ENCODE data around the gene OTOS. TPM values are rescaled to one million over a fixed set of nuclear protein-coding genes. Genes with fewer than 3 reads are reported as not detected.

Gene OTOS
- total and polyA plus RNA-seq, 2 experiments from 2014 or later = not detected

- Histone ChIP-seq H3K4me1 (ENCODE audit: low read depth) (no peaks in the 10 kb centered on the region), H3K9me3 (ENCODE audit: low read depth) (no peaks in the 10 kb centered on the region), H3K36me3 (no peaks in the 10 kb centered on the region), H3K27ac (no peak overlapping the region), H3K4me3 (no peak overlapping the region), H3K27me3 (no peaks in the 10 kb centered on the region)
- TF ChIP-seq CTCF (IDR thresholded peaks at IDR 0.05; ENCODE audit: low read depth, low read length) = no peak
- no peak for DNase-seq (ENCODE audit: low read depth in 1 of 2, low spot score in 1 of 2)
Measured at GRCh38 chr2:240160291-240161086, 20.0 kb upstream of the OTOS start.

GRCh38 chr2:240159251-240159839, 18.9 kb upstream of the OTOS start:
- H3K9me3 ChIP-seq (ENCODE audit: low read depth) = no peaks in the 10 kb centered on the region
- DNase-seq (ENCODE audit: low read depth in 1 of 2, low spot score in 1 of 2) = no peak
- H3K27me3 ChIP-seq = no peaks in the 10 kb centered on the region
- H3K27ac ChIP-seq = no peak overlapping the region
- H3K4me1 ChIP-seq (ENCODE audit: low read depth) = no peaks in the 10 kb centered on the region
- no peak for TF ChIP-seq CTCF (IDR thresholded peaks at IDR 0.05; ENCODE audit: low read depth, low read length)
- H3K36me3 ChIP-seq = no peaks in the 10 kb centered on the region
- no peak overlapping the region for H3K4me3 ChIP-seq

- Histone ChIP-seq H3K9me3 (ENCODE audit: low read depth) (no peaks in the 10 kb centered on the region), H3K4me1 (ENCODE audit: low read depth) (no peaks in the 10 kb centered on the region), H3K27ac (no peak overlapping the region), H3K4me3 (no peak overlapping the region), H3K27me3 (no peaks in the 10 kb centered on the region), H3K36me3 (no peaks in the 10 kb centered on the region)
- no peak for DNase-seq (ENCODE audit: low read depth in 1 of 2, low spot score in 1 of 2)
- TF ChIP-seq CTCF (IDR thresholded peaks at IDR 0.05; ENCODE audit: low read depth, low read length) = no peak
Measured at GRCh38 chr2:240157147-240157470, 16.7 kb upstream of the OTOS start.

GRCh38 chr2:240156435-240157146, 16.1 kb upstream of the OTOS start:
- TF ChIP-seq CTCF (IDR thresholded peaks at IDR 0.05; ENCODE audit: low read depth, low read length) = no peak
- Histone ChIP-seq H3K9me3 (ENCODE audit: low read depth) (no peaks in the 10 kb centered on the region), H3K27me3 (no peaks in the 10 kb centered on the region), H3K27ac (no peak overlapping the region), H3K36me3 (no peaks in the 10 kb centered on the region), H3K4me1 (ENCODE audit: low read depth) (no peaks in the 10 kb centered on the region), H3K4me3 (no peak overlapping the region)
- no peak for DNase-seq (ENCODE audit: low read depth in 1 of 2, low spot score in 1 of 2)

- Histone ChIP-seq H3K27me3 (no peaks in the 10 kb centered on the region), H3K36me3 (no peaks in the 10 kb centered on the region), H3K4me1 (ENCODE audit: low read depth) (no peaks in the 10 kb centered on the region), H3K27ac (no peak overlapping the region), H3K4me3 (no peak overlapping the region), H3K9me3 (ENCODE audit: low read depth) (no peaks in the 10 kb centered on the region)
- DNase-seq (ENCODE audit: low read depth in 1 of 2, low spot score in 1 of 2) = no peak
- TF ChIP-seq CTCF (IDR thresholded peaks at IDR 0.05; ENCODE audit: low read depth, low read length) = no peak
Measured at GRCh38 chr2:240155745-240156390, 15.4 kb upstream of the OTOS start.
